HG03060 (cell line): ENCODE data around the gene PNMA8C.
"Not testable (repeated sequence)": the region's sequence is repeated elsewhere in the genome, so short reads cannot be mapped to it uniquely, and the experiment has no call there.

Experiments used
- ATAC-seq: cut with Tn5 transposase; IDR thresholded peaks from one replicate; pipeline ENCODE4 v1.9.1; 2021; ENCODE audit warnings: low read depth, moderate number of reproducible peaks; ENCODE audit not compliant: unreplicated experiment

PNMA8C gene

DNA sequence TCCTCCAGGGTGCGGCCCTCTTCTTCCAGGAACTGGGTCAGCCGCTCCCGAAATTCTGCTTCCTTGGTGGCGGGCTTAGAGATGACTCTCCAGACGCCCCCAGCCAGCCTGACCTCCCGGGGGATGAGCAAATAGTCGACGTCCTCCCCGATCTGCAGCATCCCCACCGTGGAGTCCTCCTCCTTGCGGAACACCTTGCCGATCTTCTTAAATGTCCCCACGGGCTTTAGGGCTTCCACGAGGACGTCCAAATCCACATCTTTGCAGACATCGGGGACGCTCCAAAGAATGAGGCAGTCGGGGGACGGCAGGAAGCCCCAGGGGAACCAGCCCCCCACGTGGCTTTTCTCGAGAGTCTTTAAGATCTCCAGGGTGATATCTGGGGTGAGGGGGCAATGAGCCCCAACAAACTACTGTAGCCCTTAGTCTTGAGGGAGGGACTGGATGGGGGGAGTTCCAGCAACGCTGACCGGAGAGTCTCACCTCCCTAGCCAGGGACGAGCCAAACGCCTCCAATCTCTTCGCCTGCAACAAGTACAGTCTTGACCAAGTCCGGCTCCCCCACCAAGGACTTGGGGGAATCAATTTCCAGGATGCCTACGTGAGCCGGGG, 16.0 kb downstream of the PNMA8C start:
- no peak for ATAC-seq

DNA sequence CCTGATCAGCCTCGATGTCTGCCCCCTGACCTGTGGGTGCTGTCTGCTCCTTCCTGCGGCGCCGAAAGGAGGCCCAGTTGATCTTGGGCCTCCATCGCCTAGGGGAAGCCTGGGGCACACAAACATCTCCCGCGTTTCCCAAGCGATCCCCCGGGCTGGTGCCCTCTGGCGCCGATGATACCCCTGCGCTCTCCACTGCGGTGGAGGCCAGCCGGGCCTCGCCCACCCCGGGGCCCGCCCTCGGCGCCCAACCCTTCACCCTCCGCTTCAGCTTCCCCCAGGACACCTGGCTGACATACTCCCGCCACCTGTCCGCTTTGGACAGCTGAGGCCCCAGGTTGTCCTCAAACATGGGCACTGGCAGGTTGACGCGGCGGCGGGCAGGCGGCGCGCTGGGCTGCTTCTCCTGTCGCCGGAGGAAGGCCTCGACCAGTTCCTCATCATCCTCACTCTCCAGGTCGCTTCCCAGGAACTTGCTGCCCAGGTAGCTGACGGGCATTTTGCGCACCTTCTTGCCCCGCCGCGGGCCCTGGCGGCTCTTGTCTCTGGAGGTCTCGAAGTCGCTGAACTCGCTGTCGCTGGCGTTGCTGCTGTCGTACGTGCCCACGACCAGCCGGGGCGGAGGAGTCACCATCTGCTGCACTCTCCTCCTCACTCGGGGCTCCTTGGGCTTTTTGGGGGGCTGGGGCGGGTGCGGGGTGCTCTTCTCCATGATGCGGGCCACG, 16.6 kb downstream of the PNMA8C start:
- no peak for ATAC-seq

- ATAC-seq = no peak
These were observed 17.4 kb downstream of the PNMA8C start for GRCh38 chr19:46411088-46411924.

DNA sequence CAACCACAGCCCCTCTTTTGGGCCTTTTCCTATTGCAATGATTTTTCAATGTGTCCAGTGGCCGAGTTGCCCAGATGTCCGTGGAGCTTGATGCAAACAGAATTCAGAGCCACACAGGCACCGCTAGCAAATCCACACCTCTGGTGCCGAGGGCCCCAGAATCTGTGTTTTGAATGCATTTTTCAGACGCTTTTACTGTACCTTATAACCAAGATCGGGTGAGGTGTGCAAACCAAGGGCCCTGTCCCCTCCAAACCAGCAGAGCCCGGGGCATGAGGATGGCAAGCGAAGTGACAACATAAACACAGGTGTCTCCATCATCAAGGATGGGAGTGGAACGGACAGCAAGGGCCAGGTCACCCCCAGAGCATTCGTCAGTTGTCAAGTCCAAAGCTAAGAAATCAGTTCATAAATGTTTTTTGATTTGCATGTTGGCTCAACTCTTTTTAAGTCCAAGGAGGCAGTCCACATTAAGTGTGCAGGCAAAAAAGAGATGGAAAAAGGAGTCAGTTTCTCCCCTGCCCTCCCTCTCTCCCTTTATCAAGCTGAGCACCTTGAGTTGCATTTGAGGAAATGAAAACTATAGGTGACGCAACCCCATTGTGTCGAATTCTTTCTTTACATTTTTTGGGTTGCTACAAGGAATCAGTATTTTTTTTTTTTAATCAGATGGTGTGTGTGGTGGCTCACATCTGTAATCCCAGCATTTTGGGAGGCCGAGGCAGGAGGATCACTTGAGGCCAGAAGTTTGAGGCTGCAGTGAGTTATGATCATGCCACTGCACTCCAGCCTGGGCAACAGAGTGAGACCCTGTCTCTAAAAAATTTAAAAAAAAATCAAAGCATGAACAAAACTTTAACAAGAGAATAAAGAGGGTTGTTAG, 18.3 kb downstream of the PNMA8C start:
- ATAC-seq = no peak

DNA sequence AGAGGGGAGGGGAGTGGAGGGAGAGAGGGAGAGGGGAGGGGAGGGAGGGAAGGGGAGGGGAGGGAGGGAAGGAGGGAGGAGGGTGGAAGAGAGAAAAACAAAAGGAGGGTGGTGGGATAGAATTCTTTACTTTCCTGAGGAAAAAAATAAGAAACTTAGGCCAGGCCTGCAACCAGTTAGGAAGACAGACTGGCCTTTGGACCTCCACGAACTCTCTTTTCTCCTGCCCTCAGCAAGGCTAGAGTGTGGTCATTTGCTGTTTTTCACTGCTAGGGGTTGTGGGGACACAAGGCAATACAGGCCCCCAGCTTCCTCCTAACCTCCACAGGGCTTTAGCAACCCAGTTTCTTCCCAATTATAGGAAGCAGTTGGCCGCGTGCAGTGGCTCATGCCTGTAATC, 19.5 kb downstream of the PNMA8C start:
- ATAC-seq = no peak

DNA sequence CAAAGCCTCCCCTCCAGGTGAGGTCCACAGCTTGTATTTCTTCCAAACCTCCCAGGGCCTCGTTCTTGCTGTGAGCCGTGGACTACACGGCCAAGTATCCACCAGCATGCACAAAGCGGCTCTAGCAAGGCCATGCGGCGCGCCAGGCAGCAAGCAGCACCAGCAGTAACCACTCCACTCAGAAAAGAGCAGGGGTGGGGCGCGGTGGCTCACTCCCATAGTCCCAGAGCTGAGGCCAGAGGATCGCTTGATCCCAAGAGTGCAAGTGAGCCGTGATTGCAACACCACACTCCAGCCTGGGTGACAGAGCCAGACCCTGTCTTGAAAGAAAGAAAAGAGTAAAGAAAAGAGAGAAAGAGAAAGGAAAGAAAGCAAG, 20.1 kb downstream of the PNMA8C start:
- no peak for ATAC-seq

- ATAC-seq = no peak
These were observed 20.7 kb downstream of the PNMA8C start for GRCh38 chr19:46407856-46408663.

GRCh38 chr19:46406976-46407375, 21.8 kb downstream of the PNMA8C start:
- ATAC-seq = no peak

- no peak for ATAC-seq
These were observed 23.8 kb downstream of the PNMA8C start for GRCh38 chr19:46404753-46405468.

GRCh38 chr19:46404055-46404752, 24.5 kb downstream of the PNMA8C start:
- no peak for ATAC-seq

DNA sequence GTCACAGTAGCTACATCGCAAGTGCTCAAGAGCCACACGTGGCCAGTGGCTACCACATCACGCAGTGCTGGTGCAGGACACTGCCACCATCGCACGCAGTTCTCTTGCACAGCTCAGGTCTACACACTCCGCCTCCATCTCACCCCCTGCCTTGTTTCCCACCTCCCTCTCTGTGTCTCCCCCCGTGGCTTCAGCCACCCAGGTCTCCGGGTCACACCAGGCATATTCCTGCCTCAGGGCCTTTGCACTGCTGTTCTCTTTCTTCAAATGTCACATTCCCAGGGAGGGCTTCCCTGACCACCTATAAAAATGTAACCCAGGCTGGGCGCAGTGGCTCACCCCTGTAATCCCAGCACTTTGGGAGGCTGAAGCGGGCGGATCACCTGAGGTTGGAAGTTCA, 26.0 kb downstream of the PNMA8C start:
- no peak for ATAC-seq

- not testable (repeated sequence) for ATAC-seq
These were observed 30.8 kb downstream of the PNMA8C start for GRCh38 chr19:46397801-46398479.

DNA sequence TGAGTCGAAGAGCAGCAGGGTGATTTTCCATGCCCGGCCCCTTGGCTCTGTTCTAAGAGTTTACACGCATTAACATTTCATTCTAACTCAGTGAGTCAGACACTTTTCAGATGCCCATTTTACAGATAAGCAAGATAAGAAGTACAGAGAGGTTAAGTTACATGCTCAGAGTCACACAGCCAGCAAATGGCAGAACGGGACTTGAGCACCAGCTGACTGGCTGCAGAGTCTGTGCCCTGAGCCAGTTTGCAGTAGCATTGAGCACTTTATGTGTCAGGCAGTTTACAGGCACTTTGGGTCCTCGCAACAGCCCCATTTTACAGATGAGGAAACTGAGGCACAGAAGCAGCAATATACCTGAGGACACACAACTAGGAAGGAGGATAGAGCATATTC, 34.3 kb downstream of the PNMA8C start:
- no peak for ATAC-seq

GRCh38 chr19:46393456-46394401, 35.0 kb downstream of the PNMA8C start:
- no peak for ATAC-seq

DNA sequence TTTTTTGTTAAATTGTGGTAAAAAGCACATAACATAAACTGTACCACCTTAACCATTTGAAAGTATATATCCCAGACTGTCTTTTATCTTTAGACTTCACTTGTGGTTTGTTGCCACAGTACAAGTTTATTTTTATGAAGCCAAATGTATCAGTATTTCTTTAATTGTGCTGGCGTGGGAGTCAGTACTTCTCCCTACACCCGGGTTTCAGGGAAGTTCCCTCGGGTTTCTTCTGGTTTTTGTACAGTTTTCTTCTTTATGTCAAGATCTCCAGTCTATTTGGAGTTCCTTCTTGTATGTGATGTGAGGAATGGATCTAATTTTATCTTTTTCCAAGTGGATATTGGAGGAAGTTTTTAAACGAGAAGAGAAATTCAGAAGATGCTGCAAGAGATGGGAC, 35.9 kb downstream of the PNMA8C start:
- ATAC-seq = no peak

DNA sequence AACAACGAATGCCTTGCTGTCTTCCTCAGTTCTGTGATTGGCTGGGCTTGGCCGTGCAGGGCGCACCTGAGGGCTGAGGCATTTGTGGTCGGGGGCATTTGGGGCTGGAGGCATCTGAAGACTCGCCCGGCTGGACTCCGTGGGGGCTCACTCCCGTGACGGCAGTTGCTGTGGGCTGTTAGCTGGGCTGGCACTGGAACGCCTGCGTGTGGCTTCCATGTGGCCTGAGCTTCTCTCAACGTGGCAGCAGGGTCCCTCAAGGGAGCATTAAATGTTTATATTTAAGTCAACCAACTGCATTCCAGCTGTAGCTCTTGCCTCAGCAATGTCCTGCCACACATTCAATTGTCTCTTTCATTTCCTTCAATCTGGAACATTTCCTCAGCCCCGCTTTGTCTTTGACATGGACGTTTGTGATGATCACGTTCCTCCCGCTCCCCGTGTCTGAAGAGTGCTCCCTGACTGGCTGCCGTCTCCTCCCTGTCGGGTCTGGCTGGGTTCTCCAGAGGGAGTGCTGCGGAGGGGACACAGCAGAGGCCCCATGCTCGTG, 36.4 kb downstream of the PNMA8C start:
- ATAC-seq = no peak
